Iris pigment epithelial cell (primary cell): ENCODE results near the gene EZR.

ENCODE experiments used
- DNase-seq: peaks from one replicate; pipeline ENCODE4 v3.0.0-alpha.2; 2011; ENCODE audit warnings: low read depth

The EZR gene

GRCh38 chr6:158725704-158726103, 93.5 kb downstream of the EZR start:
- no peak for DNase-seq

- DNase-seq: no peak
Measured at GRCh38 chr6:158722176-158722729, 96.9 kb downstream of the EZR start.

- DNase-seq: peak; percentile 42
Measured at GRCh38 chr6:158718461-158719046, 100.6 kb downstream of the EZR start.

GRCh38 chr6:158717341-158718330, 101.5 kb downstream of the EZR start:
- no peak for DNase-seq
